Gastroesophageal sphincter (tissue), 4 donors: ENCODE results near the gene ODF2. TPM values are rescaled to one million over a fixed set of nuclear protein-coding genes. Genes with fewer than 3 reads are reported as not detected.

Experiments used
- ATAC-seq: fragments of 150-250 bp; one replicate; pipeline ENCODE4 v1.9.1; 2016; ENCODE audit warnings: mild to moderate bottlenecking, moderate library complexity
- H3K27ac ChIP-seq, 4 donors: fragments of 200-600 bp; sonication (generic) in 3 of 4; 1 replicate in 3 of 4; 2 replicates in 1 of 4; pipeline ENCODE4 v1.5.1; 2016 to 2019
- H3K27me3 ChIP-seq: fragments of 200-600 bp; sonication (generic); one replicate; pipeline ENCODE4 v1.5.1; 2019
- H3K36me3 ChIP-seq, 2 donors: fragments of 200-600 bp; sonication (generic); one replicate each; pipeline ENCODE4 v1.5.1; 2019; ENCODE audit warnings: control low read depth in 1 of 2
- H3K4me1 ChIP-seq, 3 donors: fragments of 200-600 bp; sonication (generic); 1 replicate in 2 of 3; 2 replicates in 1 of 3; pipeline ENCODE4 v1.5.1; 2016 to 2019; ENCODE audit warnings: control low read depth in 2 of 3
- H3K4me3 ChIP-seq, 2 donors: fragments of 200-600 bp; sonication (generic); one replicate each; pipeline ENCODE4 v1.5.1; 2019; ENCODE audit warnings: mild to moderate bottlenecking in 1 of 2, moderate library complexity in 1 of 2
- H3K9me3 ChIP-seq, 3 donors: fragments of 200-600 bp; sonication (generic); one replicate each; pipeline ENCODE4 v1.5.1; 2017 to 2019; ENCODE audit warnings: control low read depth in 2 of 3
- EP300 ChIP-seq: sonication (generic); formaldehyde crosslinking; IDR thresholded peaks from one replicate; pipeline ENCODE4 v1.6.1; 2017; ENCODE audit warnings: antibody characterized with exemption, mild to moderate bottlenecking
- POLR2A ChIP-seq, 2 donors: fragments of 450-650 bp; IDR thresholded peaks; one replicate each; pipeline ENCODE4 v1.6.1; 2017; ENCODE audit warnings: antibody characterized with exemption in 2 of 2, mild to moderate bottlenecking in 2 of 2, moderate library complexity in 1 of 2
- POLR2AphosphoS5 ChIP-seq: sonication (generic); formaldehyde crosslinking; IDR thresholded peaks from one replicate; pipeline ENCODE4 v1.6.1; 2017; ENCODE audit warnings: antibody characterized with exemption
- WGBS, 2 donors: methylation state at CpG; one replicate each; pipeline ENCODE4 v1.1.5; 2018; ENCODE audit warnings: low coverage in 1 of 2; 5-methylcytosine and 5-hydroxymethylcytosine counted together
- total RNA-seq, 4 donors: library from RNA; depleted of rRNA; stranded (reverse); fragments of >200 nt; gene quantifications; one replicate each; pipeline ENCODE4 v1.1.0, GENCODE V29; 2016
- TF ChIP-seq, protein P1 (sequence below), 4 experiments: fragments of 200-600 bp in 2 of 4; fragments of 450-650 bp in 2 of 4; sonication (generic) in 1 of 4; IDR thresholded peaks; one replicate each; pipeline ENCODE4 v1.5.1; 2017 to 2019; ENCODE audit warnings: antibody characterized with exemption in 4 of 4, mild to moderate bottlenecking in 2 of 4, moderate library complexity in 2 of 4

The ODF2 gene
- total RNA-seq = 10 to 100 TPM; 19.7 to 30.1 (median 26.9) TPM

- ATAC-seq = peak; percentile 97
- Histone ChIP-seq H3K4me1 (peaks cover 0 to 23% (median 5%) of the 10 kb centered on the region in 3 donors), H3K27ac (peak within 1 kb of the TSS; percentile 66 to 92 (median 88)), H3K4me3 (peak within 1 kb of the TSS; percentile 56 to 74), H3K27me3 (no peaks in the 10 kb centered on the region), H3K36me3 (peaks cover 0 to 20% of the 10 kb centered on the region in 2 donors), H3K9me3 (no peaks in the 10 kb centered on the region)
- TF ChIP-seq POLR2AphosphoS5 = peak; percentile 74
- peak; percentile 49 to 69 for TF ChIP-seq POLR2A (IDR thresholded peaks at IDR 0.05)
- no peak for TF ChIP-seq EP300
- TF ChIP-seq, protein P1, sequence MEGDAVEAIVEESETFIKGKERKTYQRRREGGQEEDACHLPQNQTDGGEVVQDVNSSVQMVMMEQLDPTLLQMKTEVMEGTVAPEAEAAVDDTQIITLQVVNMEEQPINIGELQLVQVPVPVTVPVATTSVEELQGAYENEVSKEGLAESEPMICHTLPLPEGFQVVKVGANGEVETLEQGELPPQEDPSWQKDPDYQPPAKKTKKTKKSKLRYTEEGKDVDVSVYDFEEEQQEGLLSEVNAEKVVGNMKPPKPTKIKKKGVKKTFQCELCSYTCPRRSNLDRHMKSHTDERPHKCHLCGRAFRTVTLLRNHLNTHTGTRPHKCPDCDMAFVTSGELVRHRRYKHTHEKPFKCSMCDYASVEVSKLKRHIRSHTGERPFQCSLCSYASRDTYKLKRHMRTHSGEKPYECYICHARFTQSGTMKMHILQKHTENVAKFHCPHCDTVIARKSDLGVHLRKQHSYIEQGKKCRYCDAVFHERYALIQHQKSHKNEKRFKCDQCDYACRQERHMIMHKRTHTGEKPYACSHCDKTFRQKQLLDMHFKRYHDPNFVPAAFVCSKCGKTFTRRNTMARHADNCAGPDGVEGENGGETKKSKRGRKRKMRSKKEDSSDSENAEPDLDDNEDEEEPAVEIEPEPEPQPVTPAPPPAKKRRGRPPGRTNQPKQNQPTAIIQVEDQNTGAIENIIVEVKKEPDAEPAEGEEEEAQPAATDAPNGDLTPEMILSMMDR (IDR thresholded peaks at IDR 0.05) = peak in 1 of 4 experiments; percentile 5
- WGBS, 2 donors = 0% methylated on average over 2 to 4 of the region's 82 CpGs
Observed at GRCh38 chr9:128455849-128456612, at the start of gene ODF2. ODF2 (plus strand) TSS chr9:128456006; CDS start chr9:128456092, 86 bp downstream.

DNA sequence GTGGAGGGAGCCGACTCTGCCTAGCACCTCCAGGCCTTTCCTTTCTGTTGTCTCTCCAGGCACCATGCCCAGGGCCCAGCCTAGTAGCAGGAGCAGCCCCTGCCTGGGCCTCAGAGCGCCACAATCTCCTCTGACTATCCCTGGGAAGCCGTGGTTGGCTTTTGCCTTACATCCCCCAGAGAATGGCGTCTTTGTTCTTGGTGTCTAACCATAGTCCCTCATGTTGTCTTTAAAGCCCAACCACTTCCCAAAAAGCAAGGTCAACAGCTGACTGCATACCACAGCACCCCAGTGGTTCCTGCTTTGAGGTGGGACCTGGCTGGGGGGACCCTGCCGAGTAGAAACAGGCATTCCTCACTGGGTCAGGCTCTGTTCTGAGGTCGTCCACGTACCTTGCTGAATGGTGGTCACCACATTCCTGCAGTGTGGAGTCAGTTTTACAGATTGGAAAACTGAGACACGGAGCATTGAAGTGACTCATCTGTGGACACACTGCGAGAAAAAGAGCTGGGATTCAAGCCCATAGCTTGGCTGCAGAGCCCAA lies 48.9 kb upstream of the ODF2 start:
- H3K27me3 ChIP-seq = peaks cover 72% of the 10 kb centered on the region

DNA sequence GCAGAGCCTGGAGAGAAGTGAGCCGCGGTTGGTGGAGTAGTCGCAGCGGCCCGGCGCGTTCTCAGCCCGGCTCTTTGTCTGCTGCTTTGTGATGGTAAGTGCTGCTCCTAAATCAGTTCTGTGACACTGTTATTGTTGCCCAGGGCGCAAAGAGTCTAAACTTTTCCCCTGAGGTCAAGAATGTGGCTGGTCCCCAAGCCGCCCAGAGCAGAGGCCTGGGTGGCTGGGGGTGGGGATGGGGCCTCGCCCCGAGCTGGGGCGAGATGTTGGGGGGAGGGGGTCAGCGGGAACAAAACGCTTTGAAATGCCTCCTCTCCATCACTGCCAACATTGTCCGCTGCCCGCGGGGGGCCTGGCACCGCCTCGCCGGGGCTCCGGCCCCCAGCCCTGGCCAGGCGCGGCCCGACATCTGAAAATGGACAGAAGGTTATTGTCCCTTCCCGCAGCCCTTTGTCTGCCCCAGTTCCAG lies 46.8 kb upstream of the ODF2 start:
- no peaks in the 10 kb centered on the region for H3K9me3 ChIP-seq
- H3K36me3 ChIP-seq = no peaks in the 10 kb centered on the region
- ATAC-seq = no peak
- H3K27me3 ChIP-seq = peaks cover 75% of the 10 kb centered on the region
- no peak for TF ChIP-seq POLR2A (IDR thresholded peaks at IDR 0.05)
- TF ChIP-seq POLR2AphosphoS5 = no peak
- TF ChIP-seq, protein P1 (IDR thresholded peaks at IDR 0.05) = no peak
- no peak for TF ChIP-seq EP300
- H3K27ac ChIP-seq = no peak overlapping the region
- peaks cover 0 to 9% (median 0%) of the 10 kb centered on the region in 3 donors for H3K4me1 ChIP-seq
- H3K4me3 ChIP-seq = no peak overlapping the region
- no CpG with 5 or more reads among the region's 26 CpGs for WGBS, 2 donors

More for the DNA sequence above, 48.9 kb upstream of the ODF2 start:
- no peaks in the 10 kb centered on the region for H3K36me3 ChIP-seq
- no peak for ATAC-seq
- H3K4me1 ChIP-seq = peaks cover 0 to 5% (median 0%) of the 10 kb centered on the region in 3 donors
- TF ChIP-seq EP300 = no peak
- TF ChIP-seq, protein P1 (IDR thresholded peaks at IDR 0.05) = no peak
- TF ChIP-seq POLR2A (IDR thresholded peaks at IDR 0.05) = no peak
- H3K9me3 ChIP-seq = no peaks in the 10 kb centered on the region
- WGBS, 2 donors = 67 to 88% methylated on average over 3 to 7 of the region's 9 CpGs
- H3K4me3 ChIP-seq = no peak overlapping the region
- no peak overlapping the region for H3K27ac ChIP-seq

- Histone ChIP-seq H3K4me3 (no peak overlapping the region), H3K36me3 (no peaks in the 10 kb centered on the region), H3K27me3 (peaks cover 76% of the 10 kb centered on the region), H3K4me1 (peaks cover 0 to 9% (median 0%) of the 10 kb centered on the region in 3 donors), H3K9me3 (no peaks in the 10 kb centered on the region), H3K27ac (no peak overlapping the region)
- ATAC-seq = no peak
- TF ChIP-seq POLR2AphosphoS5 (no peak), POLR2A (IDR thresholded peaks at IDR 0.05) (no peak), EP300 (no peak)
- TF ChIP-seq, protein P1 (IDR thresholded peaks at IDR 0.05) = no peak
- WGBS, 2 donors = no CpG with 5 or more reads among the region's 8 CpGs
Observed at GRCh38 chr9:128409450-128409849, 46.4 kb upstream of the ODF2 start.
